K562 (cell line): ENCODE results near the gene PRAME. TPM values are rescaled to one million over a fixed set of nuclear protein-coding genes. Genes with fewer than 3 reads are reported as not detected.

Source experiments
- ATAC-seq: fragments of 200-7000 bp; cut with Tn5 transposase; 3 replicates; pipeline ENCODE4 v1.9.1; 2020; ENCODE audit warnings: moderate library complexity
- BruUV-seq: library from RNA; stranded (reverse); fragments of 400-500 nt; replicated peaks from 2 replicates; lab custom pipeline; 2021; lab: Mats Ljungman, UMichigan
- CTCF ChIA-PET: fragments of 300-600 bp; formaldehyde crosslinking; extraction: SDS; loops from one replicate; lab custom pipeline; 2021; ENCODE audit warnings: low intra/inter-chr PET ratio; lab: Yijun Ruan, JAX
- POLR2A ChIA-PET: fragments of 300-600, 350-650 bp; sonication (Branson Sonifier 250); formaldehyde crosslinking; extraction: SDS; loops from one replicate; lab custom pipeline; 2021; ENCODE audit warnings: antibody characterized with exemption, inconsistent platforms; lab: Yijun Ruan, JAX
- DNase-seq, 4 experiments: peaks; one replicate each; pipeline versions ENCODE4 v3.0.0 to v3.0.0-alpha.2; 2011 to 2018; ENCODE audit warnings: low spot score in 3 of 4, mixed read lengths in 3 of 4; ENCODE audit errors: extremely low read depth in 1 of 4
- FAIRE-seq: peaks from 2 replicates; lab custom pipeline; 2011; peaks lifted over from hg19 to GRCh38; lab: Jason Lieb, UNC
- H2AFZ ChIP-seq: 2 replicates; pipeline ENCODE4 v1.6.0; 2011; ENCODE audit warnings: low read depth, low read length, control low read depth, inconsistent platforms
- H3K27ac ChIP-seq: fragments of 200-600 bp; 3 replicates; pipeline ENCODE4 v1.8.0; 2011; ENCODE audit warnings: low read depth, mild to moderate bottlenecking, control low read depth, inconsistent platforms, low read length, moderate library complexity, mixed read lengths; ENCODE audit errors: extremely low read depth
- H3K27me3 ChIP-seq, 2 experiments: fragments of 300-600 bp in 1 of 2; 2 replicates in 1 of 2; 3 replicates in 1 of 2; pipeline versions ENCODE4 v1.6.0 to v1.8.0; 2011; ENCODE audit warnings: inconsistent platforms in 2 of 2, low read length in 2 of 2, mild to moderate bottlenecking in 1 of 2, mixed read lengths in 1 of 2, moderate library complexity in 1 of 2; ENCODE audit not compliant: control insufficient read depth in 2 of 2, insufficient read depth in 2 of 2
- H3K36me3 ChIP-seq: fragments of 300-600 bp; 3 replicates; pipeline ENCODE4 v1.8.0; 2011; ENCODE audit warnings: mild to moderate bottlenecking, low read length, inconsistent platforms; ENCODE audit not compliant: control insufficient read depth, insufficient read depth
- H3K4me1 ChIP-seq, 2 experiments: fragments of 200-600 bp in 1 of 2; replicated peaks in 1 of 2; 2 replicates in 1 of 2; 3 replicates in 1 of 2; pipeline versions ENCODE4 v1.5.1 to v1.8.0; 2011; ENCODE audit warnings: inconsistent platforms in 2 of 2, low read length in 2 of 2, mild to moderate bottlenecking in 1 of 2, mixed read lengths in 1 of 2, moderate library complexity in 1 of 2; ENCODE audit not compliant: control insufficient read depth in 2 of 2, insufficient read depth in 2 of 2
- H3K4me2 ChIP-seq: 2 replicates; pipeline ENCODE4 v1.6.1; 2011; ENCODE audit warnings: low read length, control low read depth, inconsistent platforms, mixed read lengths; ENCODE audit not compliant: insufficient read depth
- H3K4me3 ChIP-seq: fragments of 200-600 bp; sonication (generic), shearing (Covaris generic); 2 replicates; pipeline ENCODE4 v1.5.1; 2016; ENCODE audit warnings: control low read depth, inconsistent platforms
- H3K79me2 ChIP-seq: fragments of 200-600 bp; 3 replicates; pipeline ENCODE4 v1.8.0; 2011; ENCODE audit warnings: low read length, inconsistent platforms; ENCODE audit not compliant: control insufficient read depth, insufficient read depth
- H3K9ac ChIP-seq, 2 experiments: 2 replicates each; pipeline versions ENCODE4 v1.6.0 to v1.6.1; 2011; ENCODE audit warnings: low read depth in 2 of 2, low read length in 2 of 2, control low read depth in 1 of 2, inconsistent platforms in 1 of 2, mild to moderate bottlenecking in 1 of 2, mixed read lengths in 1 of 2; ENCODE audit not compliant: insufficient read depth in 1 of 2
- H3K9me1 ChIP-seq: one replicate; pipeline ENCODE4 v1.6.0; 2011; ENCODE audit warnings: inconsistent platforms, mild to moderate bottlenecking, low read length, moderate library complexity; ENCODE audit not compliant: control insufficient read depth, insufficient read depth
- H3K9me3 ChIP-seq: replicated peaks from 2 replicates; pipeline ENCODE4 v1.5.1; 2011; ENCODE audit warnings: low read depth, low read length, inconsistent platforms; ENCODE audit not compliant: control insufficient read depth, insufficient read depth
- H4K20me1 ChIP-seq: replicated peaks from 2 replicates; pipeline ENCODE4 v1.6.1; 2011; ENCODE audit warnings: low read length, inconsistent platforms, mixed read lengths; ENCODE audit not compliant: control insufficient read depth, insufficient read depth
- DMBX1 ChIP-seq: fragments of 250-450 bp; sonication (Bioruptor Pico); IDR thresholded peaks from 2 replicates; pipeline ENCODE4 v1.8.0; 2022; ENCODE audit warnings: inconsistent platforms, mild to moderate bottlenecking, moderate library complexity, borderline replicate concordance
- E2F1 ChIP-seq: sonication (generic); formaldehyde crosslinking; IDR thresholded peaks from 2 replicates; pipeline ENCODE4 v1.8.1; 2023; ENCODE audit warnings: mild to moderate bottlenecking, missing genetic modification reagents, moderate library complexity
- FOXJ3 ChIP-seq: sonication (generic); formaldehyde crosslinking; IDR thresholded peaks from 2 replicates; pipeline ENCODE4 v1.4.0; 2020; ENCODE audit warnings: mild to moderate bottlenecking, missing genetic modification reagents
- HMGXB4 ChIP-seq: sonication (generic); formaldehyde crosslinking; IDR thresholded peaks from 2 replicates; pipeline ENCODE4 v1.8.1; 2023; ENCODE audit warnings: mild to moderate bottlenecking, missing genetic modification reagents
- MEF2D ChIP-seq: conservative IDR thresholded peaks from 2 replicates; pipeline ENCODE4 v1.6.1; 2016; ENCODE audit warnings: low read depth, missing genetic modification characterization, missing compliant biosample characterization
- MXD1 ChIP-seq: fragments of 250-450 bp; sonication (Bioruptor Pico); IDR thresholded peaks from 2 replicates; pipeline ENCODE4 v1.8.0; 2021; ENCODE audit warnings: borderline replicate concordance, mild to moderate bottlenecking, moderate library complexity; ENCODE audit not compliant: poor library complexity, severe bottlenecking
- MYC ChIP-seq, 2 experiments: fragments of 250-450 bp in 1 of 2; sonication (Bioruptor Pico) in 1 of 2; IDR thresholded peaks; 2 replicates each; pipeline versions ENCODE4 v1.5.1 to v1.6.1; 2012 to 2021; ENCODE audit warnings: low read depth in 2 of 2, borderline replicate concordance in 1 of 2, improper control_type of control experiment in 1 of 2, low read length in 1 of 2, mild to moderate bottlenecking in 1 of 2, moderate library complexity in 1 of 2
- MYNN ChIP-seq, 2 experiments: sonication (generic); formaldehyde crosslinking in 1 of 2; IDR thresholded peaks; 2 replicates each; pipeline versions ENCODE4 v1.5.0 to v1.6.1; 2016 to 2020; ENCODE audit warnings: antibody characterized with exemption in 1 of 2, missing genetic modification reagents in 1 of 2
- ZNF707 ChIP-seq: fragments of 250-450 bp; sonication (Bioruptor Pico); conservative IDR thresholded peaks from 2 replicates; pipeline ENCODE4 v1.8.0; 2022; ENCODE audit warnings: inconsistent platforms, mild to moderate bottlenecking, moderate library complexity
- WGBS: fragments of 100-300 bp; shearing (Covaris generic); methylation state at CpG from one replicate; pipeline ENCODE4 v1.1.6; 2016; ENCODE audit warnings: low coverage, mixed read lengths; ENCODE audit not compliant: insufficient coverage; ENCODE audit errors: missing lambda C conversion rate; 5-methylcytosine and 5-hydroxymethylcytosine counted together
- in situ Hi-C: fragments of 300-500 bp; cut with MboI; formaldehyde crosslinking; loops from 4 replicates; pipeline ENCODE4 v1.15.0; 2018; ENCODE audit warnings: inconsistent platforms, mixed read lengths
- intact Hi-C: fragments of 100-400 bp; cut with micrococcal nuclease; formaldehyde crosslinking; loops from 2 replicates; pipeline ENCODE4 v1.14.2; 2022
- polyA plus RNA-seq, 8 experiments: library from polyadenylated mRNA; depleted of rRNA in 4 of 8; stranded (reverse) in 5 of 8; unstranded in 3 of 8; fragments of >200 nt; fragmentation: Nextera tagmentation in 2 of 8; fragmentation: Illumina TruSeq in 1 of 8; extraction: Ambion mirVana in 2 of 8; extraction: Trizol in 1 of 8; gene quantifications; 2 replicates each; pipeline versions ENCODE4 v1.2.1 to v1.2.3, GENCODE V29; 2011 to 2014; ENCODE audit warnings: inconsistent platforms in 1 of 8, missing spikeins in 1 of 8
- total RNA-seq, 7 experiments: library from RNA; depleted of rRNA in 6 of 7; stranded (reverse); fragments of >200 nt in 6 of 7; fragmentation: Illumina TruSeq in 2 of 7; extraction: Trizol in 2 of 7; gene quantifications; 2 replicates each; pipeline versions ENCODE4 v1.2.1 to v1.2.3, GENCODE V29; 2011 to 2021; ENCODE audit warnings: low replicate concordance in 1 of 7
- TF ChIP-seq, protein P1 (sequence below): IDR thresholded peaks from 3 replicates; pipeline ENCODE4 v1.6.1; 2011; ENCODE audit warnings: borderline replicate concordance, mild to moderate bottlenecking, moderate library complexity; ENCODE audit not compliant: insufficient read length; ENCODE audit errors: extremely low read depth

Gene PRAME
- total and polyA plus RNA-seq, 9 of the 15 experiments (the other 6 are each of a cell fraction or from before 2014, with no cell fraction given): 662 to 2,141 (median 1,142) TPM

DNA sequence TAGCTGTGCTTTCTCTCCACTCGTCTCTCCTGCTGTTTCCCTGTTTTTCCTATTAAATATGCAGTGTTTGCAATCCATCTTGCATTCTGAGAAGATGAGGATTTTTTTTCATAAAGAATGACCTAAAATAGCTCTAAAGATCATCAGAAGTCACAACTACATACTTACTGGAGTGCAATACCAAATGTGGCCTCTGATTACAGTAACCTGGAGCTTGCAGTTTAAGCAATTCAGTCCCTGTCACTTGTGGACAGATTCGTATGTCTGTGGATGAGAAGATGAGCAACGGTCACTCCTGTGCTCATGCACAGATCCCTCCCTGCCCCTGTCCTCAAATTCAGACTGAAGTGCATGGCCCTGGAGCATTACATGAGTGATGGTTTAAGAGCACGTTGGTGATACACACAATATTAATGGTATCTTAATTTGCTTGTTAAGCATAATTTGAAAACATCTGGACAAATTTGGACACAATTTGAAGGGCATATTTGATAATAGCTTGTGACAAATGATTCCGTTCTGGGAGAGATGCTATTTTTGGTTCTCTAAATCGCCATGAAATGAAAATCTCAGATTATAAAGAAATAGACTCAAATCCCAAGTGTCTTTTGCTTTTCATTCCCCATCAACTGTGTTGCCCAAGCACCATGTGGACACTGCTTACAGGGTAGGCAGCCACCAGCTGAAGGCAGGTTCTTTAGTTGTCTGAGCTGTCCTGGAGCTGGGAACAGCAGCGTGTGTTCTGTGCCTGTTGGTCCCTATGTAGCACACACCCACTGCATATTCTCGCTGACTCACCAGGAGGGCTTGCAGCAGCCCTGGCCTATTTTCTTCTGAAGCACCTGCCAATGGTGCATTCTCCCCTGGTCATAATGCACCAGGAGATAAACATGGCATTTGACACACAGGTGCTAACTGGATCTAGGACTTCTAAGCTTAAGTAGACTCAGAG is 32.6 kb upstream of the PRAME start:
- no peaks in the 10 kb centered on the region for H3K79me2 ChIP-seq
- ATAC-seq (peak; percentile 7; the same call in 1 of the 3 replicates), DNase-seq (peak in 2 of 4 experiments; percentile 74 to 78), FAIRE-seq (no peak)
- TF ChIP-seq E2F1 (CRISPR knock-in tag) (peak; percentile 17; the same call in 1 of the 2 replicates), MYC (IDR thresholded peaks at IDR 0.05; ENCODE audit: low read depth, low read length) (no peak), MYC (CRISPR knock-in tag; IDR thresholded peaks at IDR 0.05; ENCODE audit: borderline replicate concordance, low read depth) (no peak), FOXJ3 (CRISPR knock-in tag) (no peak), HMGXB4 (0 out of 2 replicates have a peak, but pooled peaks have one; percentile 14), MXD1 (CRISPR knock-in tag) (no peak), ZNF707 (CRISPR knock-in tag) (no peak), MYNN (IDR thresholded peaks at IDR 0.05) (no peak), MYNN (CRISPR knock-in tag; IDR thresholded peaks at IDR 0.05) (no peak), DMBX1 (CRISPR knock-in tag) (no peak), MEF2D (tag) (no peak)
- TF ChIP-seq, protein P1, sequence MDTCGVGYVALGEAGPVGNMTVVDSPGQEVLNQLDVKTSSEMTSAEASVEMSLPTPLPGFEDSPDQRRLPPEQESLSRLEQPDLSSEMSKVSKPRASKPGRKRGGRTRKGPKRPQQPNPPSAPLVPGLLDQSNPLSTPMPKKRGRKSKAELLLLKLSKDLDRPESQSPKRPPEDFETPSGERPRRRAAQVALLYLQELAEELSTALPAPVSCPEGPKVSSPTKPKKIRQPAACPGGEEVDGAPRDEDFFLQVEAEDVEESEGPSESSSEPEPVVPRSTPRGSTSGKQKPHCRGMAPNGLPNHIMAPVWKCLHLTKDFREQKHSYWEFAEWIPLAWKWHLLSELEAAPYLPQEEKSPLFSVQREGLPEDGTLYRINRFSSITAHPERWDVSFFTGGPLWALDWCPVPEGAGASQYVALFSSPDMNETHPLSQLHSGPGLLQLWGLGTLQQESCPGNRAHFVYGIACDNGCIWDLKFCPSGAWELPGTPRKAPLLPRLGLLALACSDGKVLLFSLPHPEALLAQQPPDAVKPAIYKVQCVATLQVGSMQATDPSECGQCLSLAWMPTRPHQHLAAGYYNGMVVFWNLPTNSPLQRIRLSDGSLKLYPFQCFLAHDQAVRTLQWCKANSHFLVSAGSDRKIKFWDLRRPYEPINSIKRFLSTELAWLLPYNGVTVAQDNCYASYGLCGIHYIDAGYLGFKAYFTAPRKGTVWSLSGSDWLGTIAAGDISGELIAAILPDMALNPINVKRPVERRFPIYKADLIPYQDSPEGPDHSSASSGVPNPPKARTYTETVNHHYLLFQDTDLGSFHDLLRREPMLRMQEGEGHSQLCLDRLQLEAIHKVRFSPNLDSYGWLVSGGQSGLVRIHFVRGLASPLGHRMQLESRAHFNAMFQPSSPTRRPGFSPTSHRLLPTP: no peak
- no peaks in the 10 kb centered on the region for H3K4me1 ChIP-seq
- CTCF ChIA-PET: interaction anchor here (0.6 to 5.1 kb wide), 5 partner anchors 15 to 855 kb away, joined by 3 to 60 read pairs (median 4); no protein-coding TSS in a partner anchor
- peaks cover 18% of the 10 kb centered on the region for H4K20me1 ChIP-seq
- no peaks in the 10 kb centered on the region for H3K9me3 ChIP-seq
- no peak overlapping the region for H3K9ac ChIP-seq
- intact Hi-C loops (loop anchor here (5.0 kb wide), 3 partner anchors 234 to 384 kb away; no protein-coding TSS in a partner anchor), in situ Hi-C loops (loop anchor here (10.0 kb wide), 1 partner anchor 1467 kb away; no protein-coding TSS in a partner anchor)
- H3K36me3 ChIP-seq: no peaks in the 10 kb centered on the region
- peaks cover 8% of the 10 kb centered on the region for H3K9me1 ChIP-seq
- no TSS peak for BruUV-seq
- POLR2A ChIA-PET: interaction anchor here (0.7 to 6.7 kb wide), 31 partner anchors 9 to 243 kb away, joined by 3 to 76 read pairs (median 4); partner anchors contain the start of genes ZNF280A and ZNF280B
- WGBS: under 1% methylated on average over 8 of the region's 8 CpGs
- H3K4me2 ChIP-seq: no peak overlapping the region
- no peak overlapping the region for H3K27ac ChIP-seq
- no peak overlapping the region for H2AFZ ChIP-seq
- H3K27me3 ChIP-seq: peaks cover 19 to 46% of the 10 kb centered on the region in 2 experiments; a peak in 4 of 5 replicates
- H3K4me3 ChIP-seq: no peak overlapping the region
